T-helper 2 cell (primary cell): ENCODE measurements around the gene MED12L.
A peak's percentile ranks its signal among the peaks of the same experiment; 100 is the strongest.

ENCODE experiments used
- DNase-seq, 5 experiments: peaks; one replicate each; pipeline versions ENCODE4 v3.0.0 to v3.0.0-alpha.2; 2012 to 2022

Gene MED12L

GRCh38 chr3:151182349-151183079 lies 97.0 kb downstream of the MED12L start:
- no peak for DNase-seq

- DNase-seq, result peak in 1 of 5 experiments; percentile 94
Measured at GRCh38 chr3:151183265-151183671, 97.8 kb downstream of the MED12L start.

GRCh38 chr3:151191095-151191494 lies 105.6 kb downstream of the MED12L start:
- no peak for DNase-seq

DNA sequence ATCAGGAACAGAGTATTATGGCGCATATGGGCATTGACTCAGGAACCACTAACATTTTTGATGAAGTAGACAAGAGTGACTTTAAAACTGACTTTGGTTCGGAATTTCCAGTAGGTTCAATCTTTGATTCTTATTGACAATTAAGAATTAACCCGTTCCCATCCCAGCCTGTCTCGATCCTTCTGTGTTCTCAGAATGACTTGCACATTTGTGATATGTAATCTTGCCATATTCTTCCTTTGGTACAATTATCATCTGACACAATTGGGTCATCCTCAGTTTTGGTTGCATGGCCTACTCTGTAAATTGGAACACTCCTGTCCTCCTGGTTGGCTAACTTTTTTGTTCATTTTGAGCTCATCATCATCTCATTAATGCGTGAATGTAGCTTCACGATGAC lies 107.1 kb downstream of the MED12L start:
- no peak for DNase-seq

- DNase-seq, result no peak
Measured at GRCh38 chr3:151195826-151196225, 110.4 kb downstream of the MED12L start.

- peak in 1 of 5 experiments; percentile 30 for DNase-seq
Measured at GRCh38 chr3:151196434-151196833, 111.0 kb downstream of the MED12L start.

DNA sequence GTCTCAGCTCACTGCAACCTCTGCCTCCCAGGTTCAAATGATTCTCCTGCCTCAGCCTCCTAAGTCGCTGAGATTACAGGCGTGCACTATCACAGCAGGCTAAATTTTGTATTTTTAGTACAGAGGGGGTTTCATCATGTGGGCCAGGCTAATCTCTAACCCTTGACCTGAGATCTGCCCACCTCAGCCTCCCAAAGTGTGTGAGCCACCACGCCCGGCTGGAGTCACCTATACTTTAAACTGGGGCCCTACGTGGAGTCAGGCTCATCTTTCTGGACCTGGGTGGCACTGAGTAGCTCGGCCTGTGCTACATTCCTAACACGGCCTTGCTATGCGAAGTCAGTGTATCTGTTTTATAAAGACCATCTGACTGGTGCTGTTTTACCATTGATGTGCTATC lies 111.8 kb downstream of the MED12L start:
- DNase-seq, result no peak

DNA sequence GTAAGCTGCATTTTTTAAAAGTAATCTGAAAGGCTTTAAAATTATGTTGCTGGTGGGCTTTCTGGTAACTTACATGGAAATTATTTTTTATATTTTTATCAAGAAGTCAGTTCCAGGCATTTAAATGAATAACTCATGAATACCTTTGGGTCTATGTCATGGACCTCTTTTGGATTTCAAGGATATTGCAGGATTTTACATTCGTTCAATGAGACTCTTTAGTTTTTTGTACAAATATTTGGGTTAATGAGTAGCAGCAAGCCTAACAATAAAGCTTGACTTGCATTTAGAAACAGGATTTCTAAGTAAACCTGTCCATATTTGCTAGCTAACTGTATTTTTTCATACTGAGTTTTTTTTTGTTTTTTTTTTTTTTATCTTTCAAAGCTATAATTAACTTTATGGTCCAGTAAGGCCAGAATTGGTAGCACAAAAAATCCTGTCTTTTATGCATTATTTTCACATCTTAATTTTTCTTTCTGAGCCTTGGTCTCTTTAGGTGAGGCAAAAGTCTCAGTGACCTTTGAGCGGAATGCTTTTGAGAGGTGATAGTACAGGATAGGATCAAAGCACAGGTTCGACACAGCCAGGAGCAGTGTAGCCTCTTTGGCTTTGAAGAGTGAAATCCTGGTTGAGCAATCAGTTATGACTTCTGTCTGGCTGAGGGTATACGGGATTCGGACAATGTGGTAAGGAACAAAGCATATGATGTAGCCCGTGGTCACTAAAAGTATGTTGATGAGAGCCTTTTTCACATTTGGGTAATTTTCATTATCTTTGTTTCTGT lies 112.7 kb downstream of the MED12L start:
- no peak for DNase-seq

DNA sequence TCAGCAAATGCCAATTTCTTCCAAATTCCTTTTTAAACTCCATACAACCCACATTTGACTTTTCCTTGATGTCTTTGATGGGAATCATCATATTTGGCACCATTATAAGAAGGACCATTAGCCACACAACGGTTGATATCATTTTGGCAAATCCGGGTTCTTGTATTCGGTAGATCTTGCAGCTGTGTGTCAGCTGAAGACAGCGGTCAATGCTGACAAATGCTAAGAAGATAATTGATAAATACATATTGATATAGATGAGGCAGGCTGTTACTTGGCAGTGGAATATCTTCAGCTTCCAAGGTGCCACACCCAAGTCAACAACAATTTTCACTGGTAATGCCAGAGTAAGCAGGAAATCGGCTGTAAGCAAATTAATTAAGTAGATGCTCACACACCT lies 113.4 kb downstream of the MED12L start:
- DNase-seq, result no peak

GRCh38 chr3:151199554-151200438 lies 114.3 kb downstream of the MED12L start:
- peak in 1 of 5 experiments; percentile 69 for DNase-seq

DNA sequence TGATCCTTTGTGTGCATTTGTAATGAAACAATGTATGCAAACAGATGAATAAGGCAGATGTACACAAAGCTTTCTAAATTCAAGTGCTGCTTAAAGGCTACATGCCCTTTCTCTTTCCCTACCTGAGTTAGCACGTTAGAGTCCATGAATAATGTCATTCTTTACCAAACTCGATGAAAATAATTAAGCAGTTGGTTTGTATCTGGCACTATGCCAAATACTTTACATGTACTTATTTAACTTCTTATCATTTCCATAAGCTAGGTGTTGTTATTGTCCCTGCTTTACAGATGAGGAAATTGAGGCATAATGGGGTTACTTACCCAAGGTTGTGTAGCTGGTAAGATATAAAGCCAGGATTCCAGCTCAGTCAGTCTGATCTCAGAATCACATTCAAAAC lies 115.1 kb downstream of the MED12L start:
- DNase-seq, result peak in 1 of 5 experiments; percentile 49

- peak in 2 of 5 experiments; percentile 29 to 72 for DNase-seq
Measured at GRCh38 chr3:151201051-151201730, 115.7 kb downstream of the MED12L start.

GRCh38 chr3:151203051-151203420 lies 117.6 kb downstream of the MED12L start, which contains the start of gene GPR171:
GPR171 (minus strand) TSS chr3:151203216; CDS start chr3:151199386, 3,830 bp downstream.
- peak; percentile 11 to 95 (median 59) for DNase-seq

DNA sequence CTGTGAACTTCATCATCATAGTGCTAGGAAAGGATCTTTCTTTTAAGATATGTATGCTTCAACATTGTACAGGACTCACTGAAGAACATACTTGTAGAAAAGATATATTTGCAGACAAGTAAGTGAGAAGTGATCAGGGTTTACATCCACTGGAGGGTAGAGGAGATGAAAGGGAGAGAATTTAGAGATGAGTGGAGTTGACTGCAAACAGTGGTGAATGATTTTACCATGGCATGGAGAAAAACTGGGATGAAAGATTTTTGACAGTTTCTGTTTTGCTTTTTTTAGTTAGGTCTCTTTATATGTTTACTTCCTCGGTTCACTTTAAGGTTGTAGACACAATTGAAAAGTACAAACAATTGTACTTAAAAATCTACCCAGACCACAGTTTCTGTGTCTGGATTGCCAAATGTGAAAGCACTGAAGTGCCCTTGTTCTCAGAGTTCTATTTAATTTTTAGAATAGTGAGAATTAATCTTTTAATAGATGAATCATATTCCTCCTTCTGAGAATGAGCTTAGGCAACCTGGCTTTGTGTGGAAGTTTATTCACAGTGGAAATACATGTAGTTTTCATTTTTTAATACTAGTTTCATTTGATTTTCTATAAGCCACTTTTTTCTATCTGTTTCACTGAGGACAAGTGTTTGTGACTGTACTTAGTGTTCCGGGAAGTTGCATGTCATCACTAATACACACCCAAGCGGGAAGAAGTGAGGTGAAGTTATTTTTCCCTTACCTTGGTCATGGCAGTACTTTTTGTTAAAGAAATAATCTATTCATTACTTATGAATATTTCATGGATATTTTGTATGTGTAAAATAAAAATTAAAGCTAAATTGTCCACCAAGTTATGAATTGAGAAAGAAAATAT lies 119.3 kb downstream of the MED12L start:
- DNase-seq, result peak in 1 of 5 experiments; percentile 78

DNA sequence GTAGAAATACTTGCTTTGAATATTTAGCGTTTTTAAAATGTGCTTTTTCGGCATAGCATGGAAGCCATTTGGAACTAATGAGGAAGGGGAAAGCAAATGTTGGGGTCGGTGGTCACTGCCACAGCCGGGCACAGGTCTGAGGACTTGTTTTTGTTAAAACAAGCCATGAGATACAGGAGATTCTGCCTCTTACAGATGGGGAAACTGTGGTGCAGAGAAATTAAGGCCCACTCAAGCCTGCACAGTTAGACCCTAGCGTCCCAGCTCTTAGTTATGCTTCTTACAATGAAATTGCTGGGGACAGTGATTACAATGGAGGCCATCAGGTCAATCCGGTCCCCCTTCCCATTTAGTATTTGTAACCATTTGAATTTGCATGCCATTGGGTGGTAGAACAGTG lies 120.0 kb downstream of the MED12L start:
- DNase-seq, result no peak

DNA sequence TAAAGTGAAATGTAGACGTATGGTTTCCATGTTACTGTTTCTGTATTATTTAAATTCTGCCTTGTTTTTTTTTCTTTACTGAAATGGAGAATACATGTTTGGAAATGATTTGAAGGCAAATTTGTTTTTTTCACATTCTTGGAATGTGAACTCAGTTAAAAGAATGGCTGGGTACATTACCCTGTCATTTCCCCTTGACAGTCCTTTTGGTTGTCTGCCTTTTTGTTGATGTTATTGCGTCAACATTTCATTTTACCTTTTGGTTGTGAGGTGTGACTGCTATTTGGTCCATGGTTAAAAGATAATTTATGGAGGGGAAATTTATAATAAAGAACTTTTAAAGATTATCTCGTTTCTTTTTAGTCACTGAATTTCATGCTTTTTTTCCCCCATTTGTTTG lies 120.7 kb downstream of the MED12L start:
- DNase-seq, result peak in 1 of 5 experiments; percentile 63

GRCh38 chr3:151209654-151210053 lies 124.2 kb downstream of the MED12L start:
- peak in 2 of 5 experiments; percentile 33 to 94 for DNase-seq

- peak in 1 of 5 experiments; percentile 68 for DNase-seq
Measured at GRCh38 chr3:151210676-151211381, 125.4 kb downstream of the MED12L start.

- no peak for DNase-seq
Measured at GRCh38 chr3:151213151-151213550, 127.7 kb downstream of the MED12L start.

DNA sequence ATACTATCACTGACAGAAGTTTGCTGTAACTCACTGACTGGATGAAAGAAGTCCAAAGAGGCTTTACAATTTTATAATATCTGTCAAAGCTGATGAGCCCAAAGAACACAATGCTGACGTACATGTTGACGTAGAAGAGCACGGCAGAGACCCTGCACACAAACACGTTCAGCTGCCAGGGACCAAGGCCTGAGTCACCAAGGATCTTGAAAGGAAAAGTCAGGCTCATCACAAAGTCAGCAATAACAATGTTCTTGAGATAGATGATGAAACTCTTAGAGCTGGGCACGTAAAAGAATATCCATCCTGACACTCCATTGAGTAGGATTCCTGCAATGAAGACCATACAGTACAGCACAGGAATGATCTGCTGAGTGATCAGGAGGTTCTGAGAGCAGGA lies 128.4 kb downstream of the MED12L start:
- DNase-seq, result no peak

- DNase-seq, result no peak
Measured at GRCh38 chr3:151214459-151214858, 129.0 kb downstream of the MED12L start.
